GM10266 (cell line): ENCODE results near the gene ITIH1.

Experiments used
- DNase-seq: peaks from one replicate; pipeline ENCODE4 v3.0.0; 2012; ENCODE audit errors: extremely low spot score
- CTCF ChIP-seq: IDR thresholded peaks from 2 replicates; pipeline ENCODE4 v1.5.1; 2012; ENCODE audit warnings: mild to moderate bottlenecking, low read depth; ENCODE audit not compliant: control insufficient read depth, insufficient read depth; ENCODE audit errors: missing control alignments

The ITIH1 gene

GRCh38 chr3:52798978-52799476, 21.6 kb downstream of the ITIH1 start:
- TF ChIP-seq CTCF: peak; percentile 64
- DNase-seq: peak; percentile 68

DNA sequence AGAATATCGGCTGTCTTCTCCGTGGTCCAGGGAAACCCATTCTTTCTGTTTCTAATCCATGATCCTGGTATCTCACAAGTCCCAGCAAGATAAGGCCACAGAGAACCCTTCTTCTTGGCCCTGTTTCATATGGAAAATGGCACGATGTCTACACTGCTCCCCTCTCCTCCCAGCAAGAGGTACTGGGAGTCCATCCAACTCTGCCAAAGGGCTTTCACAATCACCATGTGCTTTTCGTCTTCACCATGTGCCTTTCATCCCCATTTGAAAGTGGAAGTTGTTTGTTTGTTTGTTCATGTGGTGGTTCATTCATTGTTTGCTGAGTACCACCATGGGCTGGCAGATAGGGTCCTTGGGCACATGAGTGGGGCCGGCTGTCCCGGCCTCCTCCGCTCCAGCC, 22.7 kb downstream of the ITIH1 start:
- no peak for TF ChIP-seq CTCF
- no peak for DNase-seq

- DNase-seq: no peak
- no peak for TF ChIP-seq CTCF
These were observed 24.4 kb downstream of the ITIH1 start for GRCh38 chr3:52801839-52802238.

DNA sequence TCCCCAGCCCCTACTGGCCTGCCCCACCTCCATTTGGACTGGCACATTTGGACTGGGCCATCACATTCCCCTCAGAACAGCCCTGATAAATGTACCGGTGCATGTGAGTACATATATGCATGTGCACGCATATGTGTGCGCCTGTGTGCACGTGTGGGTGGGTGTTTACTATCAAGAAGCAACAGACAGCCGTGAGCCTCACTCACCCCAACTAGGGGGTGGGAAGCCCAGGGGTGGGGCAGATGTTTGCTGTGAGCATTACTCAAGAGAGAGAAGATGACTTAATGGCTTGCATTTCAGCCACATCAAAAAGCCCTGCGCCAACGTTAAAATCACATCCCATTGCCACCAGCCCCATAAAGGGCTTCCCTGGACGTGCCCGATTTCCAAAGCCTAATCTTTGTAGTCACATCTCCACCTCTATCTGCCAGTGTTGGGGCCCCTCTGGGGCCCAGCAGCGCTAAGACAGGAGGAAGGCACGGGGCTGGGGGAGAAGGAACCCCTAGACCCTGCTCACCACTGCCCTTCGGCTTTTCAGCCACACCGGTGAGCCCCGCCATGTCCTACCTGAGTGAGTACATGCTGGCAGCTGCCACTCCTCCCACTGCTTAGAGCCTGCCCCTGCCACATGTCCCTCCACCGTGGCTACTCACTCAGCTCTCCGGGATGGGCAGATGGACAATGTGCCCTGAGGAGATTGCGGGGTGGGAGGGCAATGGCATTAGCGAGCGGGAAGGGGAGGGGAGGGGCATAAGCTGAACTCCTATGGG, 28.1 kb downstream of the ITIH1 start:
- no peak for DNase-seq
- TF ChIP-seq CTCF: no peak

GRCh38 chr3:52809149-52809548, 31.8 kb downstream of the ITIH1 start:
- TF ChIP-seq CTCF: no peak
- no peak for DNase-seq

DNA sequence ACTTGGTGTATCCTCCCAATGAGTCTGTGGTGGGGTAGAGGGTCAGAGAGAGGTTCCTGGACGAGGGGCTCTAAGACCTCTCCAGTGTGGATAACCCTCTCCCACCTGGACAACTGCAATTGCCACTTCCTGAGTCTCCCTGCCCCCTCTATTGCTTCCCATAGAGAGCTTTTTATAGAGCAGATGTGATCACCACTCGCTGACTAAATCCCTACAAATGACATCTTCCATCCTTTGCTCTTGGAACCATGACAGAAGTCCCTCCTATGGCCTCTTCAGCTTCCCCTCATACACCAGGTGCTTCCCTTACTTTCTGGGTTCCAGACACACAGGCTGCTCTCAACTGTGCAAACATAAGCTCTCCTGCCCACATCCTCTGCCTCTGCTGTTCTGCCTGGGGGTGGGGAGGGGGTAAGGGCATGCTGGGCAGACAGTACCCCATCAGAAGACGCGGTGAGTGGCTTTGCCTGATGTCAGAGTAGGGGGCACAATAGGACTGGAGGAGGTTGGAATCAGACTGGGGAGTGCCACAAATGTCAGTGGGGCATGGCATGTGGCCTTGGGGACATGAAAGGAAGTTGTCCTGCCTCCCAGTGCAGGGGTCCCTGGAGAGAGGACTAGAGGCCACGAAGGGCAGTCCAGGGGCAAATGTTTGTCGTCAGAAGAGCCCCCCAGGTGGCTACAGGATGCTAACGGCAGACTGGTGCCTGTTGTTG, 32.4 kb downstream of the ITIH1 start:
- no peak for DNase-seq
- TF ChIP-seq CTCF: no peak

GRCh38 chr3:52810923-52811322, 33.5 kb downstream of the ITIH1 start:
- TF ChIP-seq CTCF: no peak
- no peak for DNase-seq
